Measurements from ENCODE around the gene PRKX. TPM values are rescaled to one million over a fixed set of nuclear protein-coding genes. Genes with fewer than 3 reads are reported as not detected.
"Not testable (repeated sequence)": the region's sequence is repeated elsewhere in the genome, so short reads cannot be mapped to it uniquely, and the experiment has no call there.

PRKX gene
- total RNA-seq, 1 donor from 2014 or later = 57.3 TPM

DNA sequence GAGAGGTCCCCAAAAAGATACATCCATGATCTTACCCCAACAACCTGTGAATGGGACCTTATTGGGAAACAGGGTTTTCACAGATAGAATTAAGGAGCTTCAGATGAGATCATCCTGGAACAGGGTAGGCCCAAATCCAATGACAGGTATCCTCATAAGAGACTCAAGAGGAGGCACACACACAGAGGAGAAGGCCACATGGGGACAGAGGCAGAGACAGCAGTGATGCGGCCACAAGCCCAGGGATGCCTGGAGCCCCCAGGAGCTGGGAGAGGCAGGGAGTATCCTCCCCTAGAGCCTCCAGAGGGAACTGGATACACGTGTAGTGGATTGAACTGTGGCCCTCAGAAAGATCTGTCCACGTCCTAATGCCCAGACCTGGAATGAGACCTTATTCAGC lies 82.3 kb downstream of the PRKX start:
- Mint-ChIP-seq H3K9me3 (peaks cover 4% of the 10 kb centered on the region), H3K27me3 (ENCODE audit: low read depth) (no peaks in the 10 kb centered on the region), H3K4me1 (no peaks in the 10 kb centered on the region), H3K27ac (ENCODE audit: unreplicated experiment) (no peak overlapping the region), H3K36me3 (ENCODE audit: low read depth) (peaks cover 44% of the 10 kb centered on the region), H3K4me3 (no peak overlapping the region)
- TF ChIP-seq, protein P1, sequence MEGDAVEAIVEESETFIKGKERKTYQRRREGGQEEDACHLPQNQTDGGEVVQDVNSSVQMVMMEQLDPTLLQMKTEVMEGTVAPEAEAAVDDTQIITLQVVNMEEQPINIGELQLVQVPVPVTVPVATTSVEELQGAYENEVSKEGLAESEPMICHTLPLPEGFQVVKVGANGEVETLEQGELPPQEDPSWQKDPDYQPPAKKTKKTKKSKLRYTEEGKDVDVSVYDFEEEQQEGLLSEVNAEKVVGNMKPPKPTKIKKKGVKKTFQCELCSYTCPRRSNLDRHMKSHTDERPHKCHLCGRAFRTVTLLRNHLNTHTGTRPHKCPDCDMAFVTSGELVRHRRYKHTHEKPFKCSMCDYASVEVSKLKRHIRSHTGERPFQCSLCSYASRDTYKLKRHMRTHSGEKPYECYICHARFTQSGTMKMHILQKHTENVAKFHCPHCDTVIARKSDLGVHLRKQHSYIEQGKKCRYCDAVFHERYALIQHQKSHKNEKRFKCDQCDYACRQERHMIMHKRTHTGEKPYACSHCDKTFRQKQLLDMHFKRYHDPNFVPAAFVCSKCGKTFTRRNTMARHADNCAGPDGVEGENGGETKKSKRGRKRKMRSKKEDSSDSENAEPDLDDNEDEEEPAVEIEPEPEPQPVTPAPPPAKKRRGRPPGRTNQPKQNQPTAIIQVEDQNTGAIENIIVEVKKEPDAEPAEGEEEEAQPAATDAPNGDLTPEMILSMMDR (conservative IDR thresholded peaks at IDR 0.05) = no peak
- no peak for DNase-seq (ENCODE audit: low read depth, low spot score)

DNA sequence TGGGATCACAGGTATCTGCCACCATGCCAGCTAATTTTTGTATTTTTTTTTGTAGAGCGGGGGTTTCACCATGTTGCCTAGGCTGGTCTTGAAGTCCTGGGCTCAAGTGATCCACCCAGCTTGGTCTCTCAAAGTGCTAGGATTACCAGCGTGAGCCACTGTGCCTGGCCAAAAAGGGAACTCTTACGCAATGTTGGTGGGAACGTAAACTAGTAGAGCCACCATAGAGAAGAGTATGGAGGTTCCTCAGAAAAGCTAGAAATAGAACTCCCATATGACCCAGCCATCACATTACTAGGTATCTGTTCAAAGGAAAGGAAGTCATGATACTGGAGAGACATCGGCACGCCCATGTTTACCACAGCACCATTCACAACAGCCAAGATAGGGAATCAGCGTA lies 85.9 kb downstream of the PRKX start:
- Mint-ChIP-seq H3K27me3 (ENCODE audit: low read depth) (no peaks in the 10 kb centered on the region), H3K27ac (ENCODE audit: unreplicated experiment) (no peak overlapping the region), H3K4me1 (no peaks in the 10 kb centered on the region), H3K9me3 (peaks cover 4% of the 10 kb centered on the region), H3K36me3 (ENCODE audit: low read depth) (peaks cover 41% of the 10 kb centered on the region), H3K4me3 (no peak overlapping the region)
- TF ChIP-seq, protein P1 (conservative IDR thresholded peaks at IDR 0.05) = no peak
- no peak for DNase-seq (ENCODE audit: low read depth, low spot score)

DNA sequence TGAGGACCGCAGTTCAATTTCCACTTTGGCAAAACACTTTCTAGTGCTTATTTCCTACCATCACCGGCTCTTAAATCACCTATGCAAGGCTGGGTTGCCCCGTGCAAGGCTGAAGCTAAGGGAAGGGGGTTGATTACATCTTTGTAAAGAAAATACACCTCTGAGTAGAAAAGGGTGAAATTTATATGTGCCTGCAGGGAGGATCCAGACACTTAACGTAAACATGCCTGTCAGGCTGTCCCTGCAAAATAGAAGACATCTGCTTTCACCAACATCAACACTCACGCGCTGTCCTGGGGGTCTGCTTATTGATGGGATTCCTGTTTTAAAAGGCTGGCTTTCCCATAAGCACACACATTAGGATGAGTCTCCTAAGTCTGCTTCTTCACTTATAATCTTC lies 92.0 kb downstream of the PRKX start:
- Mint-ChIP-seq H3K4me1 (no peaks in the 10 kb centered on the region), H3K36me3 (ENCODE audit: low read depth) (peaks cover 34% of the 10 kb centered on the region), H3K27me3 (ENCODE audit: low read depth) (no peaks in the 10 kb centered on the region), H3K4me3 (no peak overlapping the region), H3K9me3 (no peaks in the 10 kb centered on the region), H3K27ac (ENCODE audit: unreplicated experiment) (peak overlapping the region; percentile 71)
- no peak for DNase-seq (ENCODE audit: low read depth, low spot score)
- TF ChIP-seq, protein P1 (conservative IDR thresholded peaks at IDR 0.05) = no peak

DNA sequence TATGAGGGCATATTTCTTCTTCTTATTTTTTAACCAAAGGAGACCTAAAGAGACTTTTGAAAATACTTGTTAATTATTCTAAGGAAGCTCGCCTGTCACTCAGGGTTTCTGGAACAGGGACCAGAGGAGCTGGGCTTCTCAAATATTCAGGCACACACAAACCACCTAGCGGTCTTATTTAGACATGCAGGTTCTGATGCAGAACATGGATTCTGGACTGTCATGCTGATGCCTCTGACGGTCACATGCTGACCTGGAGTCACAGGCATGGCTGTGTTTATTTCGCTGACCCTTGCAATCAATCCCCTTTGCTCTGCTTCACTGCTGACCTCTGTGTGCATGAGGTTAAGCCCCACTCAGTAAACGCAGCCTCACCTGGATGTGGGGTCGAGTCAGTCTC lies 101.7 kb downstream of the PRKX start:
- not testable (repeated sequence) for DNase-seq (ENCODE audit: low read depth, low spot score)
- H3K36me3 Mint-ChIP-seq (ENCODE audit: low read depth) = peaks cover 25% of the 10 kb centered on the region

DNA sequence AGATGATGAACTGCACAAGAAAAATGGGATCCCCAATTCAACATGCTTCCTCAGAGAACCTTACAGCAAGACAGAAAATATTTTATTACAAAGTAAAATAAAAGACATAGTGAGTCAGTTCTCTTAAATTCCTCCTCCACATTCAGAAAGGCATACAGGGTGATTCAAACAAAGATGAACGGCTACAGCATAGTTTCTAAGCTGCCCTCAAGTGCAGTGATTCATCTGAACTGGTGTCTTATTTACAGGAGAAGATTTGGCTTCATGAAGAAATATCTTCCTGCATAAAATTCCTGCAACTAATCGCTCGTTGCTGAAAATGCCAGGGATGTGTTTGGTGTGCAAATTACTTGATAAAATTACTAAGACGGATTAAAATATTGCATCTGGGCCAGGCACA lies 103.6 kb downstream of the PRKX start:
- Mint-ChIP-seq H3K4me1 (peaks cover 13% of the 10 kb centered on the region), H3K27ac (ENCODE audit: unreplicated experiment) (no peak overlapping the region), H3K9me3 (no peaks in the 10 kb centered on the region), H3K4me3 (no peak overlapping the region), H3K36me3 (ENCODE audit: low read depth) (peaks cover 21% of the 10 kb centered on the region), H3K27me3 (ENCODE audit: low read depth) (no peaks in the 10 kb centered on the region)
- DNase-seq (ENCODE audit: low read depth, low spot score) = no peak
- TF ChIP-seq, protein P1 (conservative IDR thresholded peaks at IDR 0.05) = no peak

More for the DNA sequence above, 101.7 kb downstream of the PRKX start:
- H3K27me3 Mint-ChIP-seq (ENCODE audit: low read depth); H3K4me1 Mint-ChIP-seq; H3K4me3 Mint-ChIP-seq; H3K27ac Mint-ChIP-seq (ENCODE audit: unreplicated experiment); H3K9me3 Mint-ChIP-seq: not testable (repeated sequence)

DNA sequence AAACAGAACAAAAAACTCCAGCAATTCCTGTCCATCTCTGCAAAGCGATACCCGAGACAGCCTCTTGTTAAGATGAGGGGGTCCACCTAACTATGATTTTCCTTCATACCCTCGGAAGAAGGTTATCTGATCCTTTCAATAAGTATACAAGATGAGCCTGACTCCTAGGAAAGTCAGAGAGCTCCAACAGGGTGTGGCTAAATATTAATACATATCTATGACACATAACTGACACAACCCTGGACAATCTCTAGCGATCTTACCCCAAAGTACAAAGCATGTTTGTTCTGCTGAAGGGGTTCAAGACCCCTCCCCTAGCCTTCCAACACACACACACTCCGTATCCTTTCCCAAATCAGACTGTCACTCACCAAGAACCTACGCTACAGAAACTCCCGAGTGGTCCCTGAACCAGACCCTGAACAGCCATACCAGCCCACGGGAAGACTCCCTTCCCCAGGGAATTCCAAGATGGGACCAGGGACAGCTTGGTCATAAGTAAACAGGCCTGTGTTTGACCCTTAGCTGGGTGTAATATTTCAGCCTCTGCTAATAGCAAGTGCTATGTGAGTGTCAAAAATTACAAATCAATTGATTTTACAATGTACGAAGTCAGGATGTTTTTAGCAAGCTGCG lies 110.3 kb downstream of the PRKX start:
- Mint-ChIP-seq H3K4me1 (peaks cover 25% of the 10 kb centered on the region), H3K9me3 (peaks cover 4% of the 10 kb centered on the region), H3K27ac (ENCODE audit: unreplicated experiment) (peak overlapping the region; percentile 25), H3K4me3 (no peak overlapping the region), H3K36me3 (ENCODE audit: low read depth) (peaks cover 19% of the 10 kb centered on the region), H3K27me3 (ENCODE audit: low read depth) (no peaks in the 10 kb centered on the region)
- DNase-seq (ENCODE audit: low read depth, low spot score) = no peak
- TF ChIP-seq, protein P1 (conservative IDR thresholded peaks at IDR 0.05) = no peak

Data from neural crest cell (in vitro differentiated cells).